Measurements from ENCODE around the gene NAA20.

NAA20 gene

DNA sequence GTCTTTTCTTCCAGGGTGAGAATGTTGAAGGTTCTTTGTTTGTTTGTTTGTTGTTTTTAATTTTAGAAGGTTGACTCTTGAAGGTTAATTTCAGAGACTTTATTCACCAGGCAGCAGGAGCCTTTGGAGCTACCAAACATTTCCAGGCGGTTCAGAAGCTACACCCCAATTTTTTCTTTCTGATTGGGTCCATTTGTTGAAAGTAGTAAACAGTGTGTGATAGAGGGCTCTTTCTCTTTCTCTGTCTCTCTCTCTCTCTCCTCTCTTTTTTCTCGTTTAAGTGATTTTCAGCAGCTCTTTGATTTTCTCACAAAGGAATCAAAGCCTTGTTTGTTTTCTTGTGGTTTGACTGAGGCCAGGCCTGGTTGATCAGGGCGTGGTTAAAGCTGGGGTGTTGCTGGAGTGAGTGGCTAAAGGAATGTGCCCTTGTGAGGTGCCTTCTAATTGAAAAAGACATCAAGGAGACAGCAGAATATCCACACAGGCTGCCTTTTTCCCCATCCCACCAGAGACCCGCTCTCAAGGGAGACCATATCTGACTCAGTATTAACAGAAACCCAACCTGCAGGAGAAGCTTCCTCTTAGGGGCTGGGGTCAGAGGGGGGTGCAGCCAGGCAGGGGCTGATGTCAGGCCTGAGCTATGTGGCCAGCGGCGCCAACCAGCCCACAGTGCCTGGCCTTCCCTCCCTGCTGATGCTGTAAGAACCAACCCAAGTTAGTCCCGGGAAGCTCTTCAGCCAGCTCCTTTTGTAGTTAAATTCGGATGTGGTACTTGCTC lies 40.4 kb upstream of the NAA20 start:
- peak overlapping the region; percentile 100 for H3K27ac ChIP-seq (ENCODE audit: low read depth, low read length)
- peak overlapping the region; percentile 63 for H2BK5ac ChIP-seq (ENCODE audit: low read depth, low read length, poor library complexity)
- no peak for DNase-seq
- no peak overlapping the region for H2AFZ ChIP-seq (ENCODE audit: insufficient read depth, low read length, poor library complexity)
- no peak overlapping the region for H3K23ac ChIP-seq (ENCODE audit: low read length)
- H3K79me2 ChIP-seq (ENCODE audit: control insufficient read depth, insufficient read depth, low read length, poor library complexity), result peaks cover 14% of the 10 kb centered on the region
- peaks cover 51 to 52% of the 10 kb centered on the region in 2 experiments for H3K4me1 ChIP-seq (ENCODE audit: control insufficient read depth in 1 of 2, insufficient read depth in 2 of 2, low read length in 2 of 2)
- no CpG with 5 or more reads among the region's 8 CpGs for WGBS (ENCODE audit: extremely low coverage, insufficient coverage, insufficient read length)
- H2AK5ac ChIP-seq (ENCODE audit: low read length), result no peak overlapping the region
- H3K27me3 ChIP-seq (ENCODE audit: insufficient read depth, low read length), result no peaks in the 10 kb centered on the region
- H2BK12ac ChIP-seq (ENCODE audit: low read length), result no peak overlapping the region
- no peak overlapping the region for H4K8ac ChIP-seq (ENCODE audit: low read depth, low read length)
- H2BK120ac ChIP-seq (ENCODE audit: insufficient read depth, low read length, poor library complexity), result no peak overlapping the region
- H3K14ac ChIP-seq (ENCODE audit: low read length), result no peak overlapping the region
- peaks cover 4 to 7% of the 10 kb centered on the region in 2 experiments for H3K36me3 ChIP-seq (ENCODE audit: control insufficient read depth in 1 of 2, insufficient read depth in 2 of 2, low read length in 2 of 2)
- H3K4me2 ChIP-seq (ENCODE audit: low read length), result peak overlapping the region; percentile 45
- H4K91ac ChIP-seq (ENCODE audit: low read depth, low read length), result peak overlapping the region; percentile 4
- H3K79me1 ChIP-seq (ENCODE audit: low read length), result peaks cover 56% of the 10 kb centered on the region
- no peak overlapping the region for H3K4me3 ChIP-seq (ENCODE audit: low read depth, low read length)
- H4K12ac ChIP-seq (ENCODE audit: low read depth, low read length), result no peak overlapping the region
- H3K9me3 ChIP-seq (ENCODE audit: insufficient read depth, low read depth, low read length), result peaks cover 2% of the 10 kb centered on the region
- H3K18ac ChIP-seq (ENCODE audit: low read length), result no peak overlapping the region
- H3K9ac ChIP-seq (ENCODE audit: low read length), result no peak overlapping the region
- no peak overlapping the region for H3K4ac ChIP-seq (ENCODE audit: low read depth, low read length)

DNA sequence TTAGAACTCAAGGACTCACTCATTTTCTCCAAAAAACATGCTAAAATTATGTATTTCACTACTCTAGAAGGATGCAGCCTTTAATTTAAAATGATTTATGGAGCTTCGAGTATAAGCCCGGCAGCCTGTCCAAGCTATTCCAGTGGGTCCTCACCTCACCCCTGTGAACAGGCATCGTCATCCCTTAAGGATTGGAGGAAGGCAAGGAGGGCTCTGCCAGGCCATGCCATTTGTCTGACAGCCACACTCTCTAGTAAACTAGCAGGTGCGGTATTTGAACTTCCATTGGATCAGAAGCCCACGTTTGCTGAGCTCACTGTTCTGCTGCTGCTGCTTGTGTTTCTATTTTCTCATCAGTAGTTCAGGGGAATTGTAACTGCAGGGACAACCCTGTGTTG lies 39.8 kb upstream of the NAA20 start:
- H4K8ac ChIP-seq (ENCODE audit: low read depth, low read length), result peak overlapping the region; percentile 96
- H3K4me2 ChIP-seq (ENCODE audit: low read length), result peak overlapping the region; percentile 53
- no peaks in the 10 kb centered on the region for H3K27me3 ChIP-seq (ENCODE audit: insufficient read depth, low read length)
- WGBS (ENCODE audit: extremely low coverage, insufficient coverage, insufficient read length), result no CpG with 5 or more reads among the region's 5 CpGs
- peak overlapping the region; percentile 69 for H3K9ac ChIP-seq (ENCODE audit: low read length)
- H2BK5ac ChIP-seq (ENCODE audit: low read depth, low read length, poor library complexity), result peak overlapping the region; percentile 100
- H3K79me1 ChIP-seq (ENCODE audit: low read length), result peaks cover 54% of the 10 kb centered on the region
- peak overlapping the region; percentile 99 for H2BK120ac ChIP-seq (ENCODE audit: insufficient read depth, low read length, poor library complexity)
- peak overlapping the region; percentile 50 for H3K4me3 ChIP-seq (ENCODE audit: low read depth, low read length)
- peak overlapping the region; percentile 99 for H3K14ac ChIP-seq (ENCODE audit: low read length)
- H4K91ac ChIP-seq (ENCODE audit: low read depth, low read length), result peak overlapping the region; percentile 100
- H3K18ac ChIP-seq (ENCODE audit: low read length), result peak overlapping the region; percentile 96
- peak overlapping the region; percentile 82 for H3K4ac ChIP-seq (ENCODE audit: low read depth, low read length)
- H3K27ac ChIP-seq (ENCODE audit: low read depth, low read length), result peak overlapping the region; percentile 100
- no peak for DNase-seq
- H3K9me3 ChIP-seq (ENCODE audit: insufficient read depth, low read depth, low read length), result peaks cover 2% of the 10 kb centered on the region
- H3K4me1 ChIP-seq (ENCODE audit: control insufficient read depth in 1 of 2, insufficient read depth in 2 of 2, low read length in 2 of 2), result peaks cover 49% of the 10 kb centered on the region in 2 experiments
- H3K23ac ChIP-seq (ENCODE audit: low read length), result no peak overlapping the region
- H3K36me3 ChIP-seq (ENCODE audit: control insufficient read depth in 1 of 2, insufficient read depth in 2 of 2, low read length in 2 of 2), result peaks cover 5 to 7% of the 10 kb centered on the region in 2 experiments
- peak overlapping the region; percentile 78 for H2AFZ ChIP-seq (ENCODE audit: insufficient read depth, low read length, poor library complexity)
- H2AK5ac ChIP-seq (ENCODE audit: low read length), result peak overlapping the region; percentile 100
- peak overlapping the region; percentile 100 for H2BK12ac ChIP-seq (ENCODE audit: low read length)
- peak overlapping the region; percentile 60 for H4K12ac ChIP-seq (ENCODE audit: low read depth, low read length)
- peaks cover 14% of the 10 kb centered on the region for H3K79me2 ChIP-seq (ENCODE audit: control insufficient read depth, insufficient read depth, low read length, poor library complexity)

DNA sequence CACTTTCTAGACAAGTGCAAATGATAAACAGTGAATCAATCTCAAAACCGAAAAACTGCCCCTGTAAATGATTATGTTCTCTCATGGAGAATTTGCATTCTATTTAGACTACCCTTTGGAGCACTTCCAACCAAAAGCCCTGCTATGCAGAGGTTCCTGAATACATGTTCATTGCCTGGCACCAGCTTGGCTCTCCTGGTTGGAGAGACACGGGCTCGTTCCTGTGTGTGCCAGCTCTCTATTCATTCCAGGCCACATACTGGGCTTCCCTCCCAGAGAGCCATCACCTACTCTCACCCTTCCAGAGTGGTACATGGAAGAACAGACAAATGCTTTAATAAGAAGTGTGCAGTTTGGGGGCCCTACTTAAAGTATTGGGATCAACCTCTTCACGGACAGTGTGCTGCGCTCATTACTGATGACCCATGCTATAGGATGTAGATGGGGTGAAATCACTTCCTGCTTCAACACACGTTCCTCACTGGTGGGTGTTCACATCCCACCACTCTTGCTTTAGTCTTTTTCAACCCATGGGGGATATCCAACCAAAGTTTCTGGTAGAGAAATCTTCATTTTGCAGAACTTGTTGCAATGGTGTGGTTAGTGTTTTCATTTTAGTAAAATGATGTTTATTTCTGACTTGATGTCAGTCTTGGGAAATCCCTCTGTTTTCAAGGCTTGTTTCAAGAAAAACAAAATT lies 38.5 kb upstream of the NAA20 start:
- H2BK120ac ChIP-seq (ENCODE audit: insufficient read depth, low read length, poor library complexity), result peak overlapping the region; percentile 95
- no peaks in the 10 kb centered on the region for H3K27me3 ChIP-seq (ENCODE audit: insufficient read depth, low read length)
- peaks cover 44 to 45% of the 10 kb centered on the region in 2 experiments for H3K4me1 ChIP-seq (ENCODE audit: control insufficient read depth in 1 of 2, insufficient read depth in 2 of 2, low read length in 2 of 2)
- H2BK5ac ChIP-seq (ENCODE audit: low read depth, low read length, poor library complexity), result peak overlapping the region; percentile 79
- H4K8ac ChIP-seq (ENCODE audit: low read depth, low read length), result peak overlapping the region; percentile 48
- no peak for DNase-seq
- no CpG with 5 or more reads among the region's 6 CpGs for WGBS (ENCODE audit: extremely low coverage, insufficient coverage, insufficient read length)
- no peak overlapping the region for H3K4me3 ChIP-seq (ENCODE audit: low read depth, low read length)
- peaks cover 48% of the 10 kb centered on the region for H3K79me1 ChIP-seq (ENCODE audit: low read length)
- peak overlapping the region; percentile 88 for H3K18ac ChIP-seq (ENCODE audit: low read length)
- peak overlapping the region; percentile 95 for H3K4ac ChIP-seq (ENCODE audit: low read depth, low read length)
- peak overlapping the region; percentile 40 for H2AK5ac ChIP-seq (ENCODE audit: low read length)
- peak overlapping the region; percentile 58 for H3K23ac ChIP-seq (ENCODE audit: low read length)
- H3K79me2 ChIP-seq (ENCODE audit: control insufficient read depth, insufficient read depth, low read length, poor library complexity), result peaks cover 14% of the 10 kb centered on the region
- H3K27ac ChIP-seq (ENCODE audit: low read depth, low read length), result peak overlapping the region; percentile 100
- peaks cover 5 to 9% of the 10 kb centered on the region in 2 experiments for H3K36me3 ChIP-seq (ENCODE audit: control insufficient read depth in 1 of 2, insufficient read depth in 2 of 2, low read length in 2 of 2)
- peak overlapping the region; percentile 72 for H2BK12ac ChIP-seq (ENCODE audit: low read length)
- no peak overlapping the region for H3K9ac ChIP-seq (ENCODE audit: low read length)
- H2AFZ ChIP-seq (ENCODE audit: insufficient read depth, low read length, poor library complexity), result peak overlapping the region; percentile 1
- H3K9me3 ChIP-seq (ENCODE audit: insufficient read depth, low read depth, low read length), result peaks cover 2% of the 10 kb centered on the region
- no peak overlapping the region for H4K12ac ChIP-seq (ENCODE audit: low read depth, low read length)
- no peak overlapping the region for H3K4me2 ChIP-seq (ENCODE audit: low read length)
- H3K14ac ChIP-seq (ENCODE audit: low read length), result peak overlapping the region; percentile 77
- H4K91ac ChIP-seq (ENCODE audit: low read depth, low read length), result peak overlapping the region; percentile 84

DNA sequence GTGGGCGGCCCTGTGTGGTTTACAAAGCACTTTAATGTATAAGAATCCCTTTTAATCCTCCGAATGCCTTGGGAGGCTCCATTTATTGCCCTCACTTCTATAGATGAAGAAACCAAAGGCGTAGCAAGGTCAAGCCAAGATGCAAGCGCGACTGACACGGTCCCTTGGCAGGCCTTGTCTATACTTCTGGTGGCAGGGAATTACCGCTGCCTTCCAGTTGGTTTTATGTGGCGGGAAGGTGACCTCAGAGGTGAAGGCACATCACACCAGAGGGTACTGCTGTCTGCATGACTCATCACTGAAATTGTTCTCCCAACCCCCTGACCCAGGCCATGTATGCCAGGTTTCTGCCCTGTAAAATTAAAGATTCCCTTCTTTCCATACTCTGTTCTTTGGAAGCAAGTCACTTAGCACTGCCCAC lies 36.1 kb upstream of the NAA20 start:
- Histone ChIP-seq H3K4ac (ENCODE audit: low read depth, low read length) (peak overlapping the region; percentile 37), H3K14ac (ENCODE audit: low read length) (peak overlapping the region; percentile 22), H3K18ac (ENCODE audit: low read length) (peak overlapping the region; percentile 67), H3K4me1 (ENCODE audit: control insufficient read depth in 1 of 2, insufficient read depth in 2 of 2, low read length in 2 of 2) (peaks cover 24% of the 10 kb centered on the region in 2 experiments), H3K79me2 (ENCODE audit: control insufficient read depth, insufficient read depth, low read length, poor library complexity) (peaks cover 5% of the 10 kb centered on the region), H2BK12ac (ENCODE audit: low read length) (peak overlapping the region; percentile 25), H4K8ac (ENCODE audit: low read depth, low read length) (peak overlapping the region; percentile 8), H2BK120ac (ENCODE audit: insufficient read depth, low read length, poor library complexity) (peak overlapping the region; percentile 84), H2AFZ (ENCODE audit: insufficient read depth, low read length, poor library complexity) (no peak overlapping the region), H3K36me3 (ENCODE audit: control insufficient read depth in 1 of 2, insufficient read depth in 2 of 2, low read length in 2 of 2) (peaks cover 0 to 5% of the 10 kb centered on the region in 2 experiments), H2AK5ac (ENCODE audit: low read length) (no peak overlapping the region), H3K9ac (ENCODE audit: low read length) (no peak overlapping the region), H3K27ac (ENCODE audit: low read depth, low read length) (peak overlapping the region; percentile 65), H3K27me3 (ENCODE audit: insufficient read depth, low read length) (no peaks in the 10 kb centered on the region), H4K12ac (ENCODE audit: low read depth, low read length) (no peak overlapping the region), H3K4me2 (ENCODE audit: low read length) (no peak overlapping the region), H3K9me3 (ENCODE audit: insufficient read depth, low read depth, low read length) (peaks cover 2% of the 10 kb centered on the region), H4K91ac (ENCODE audit: low read depth, low read length) (peak overlapping the region; percentile 84), H2BK5ac (ENCODE audit: low read depth, low read length, poor library complexity) (peak overlapping the region; percentile 14), H3K23ac (ENCODE audit: low read length) (no peak overlapping the region), H3K79me1 (ENCODE audit: low read length) (peaks cover 26% of the 10 kb centered on the region), H3K4me3 (ENCODE audit: low read depth, low read length) (no peak overlapping the region)
- DNase-seq, result no peak
- WGBS (ENCODE audit: extremely low coverage, insufficient coverage, insufficient read length), result no CpG with 5 or more reads among the region's 8 CpGs

Measured in trophoblast cell (in vitro differentiated cells and primary cell).